H9 (cell line): Measurements from ENCODE around the gene IFNK. TPM values are rescaled to one million over a fixed set of nuclear protein-coding genes. Genes with fewer than 3 reads are reported as not detected.

Source experiments
- DNase-seq: peaks from one replicate; pipeline ENCODE4 v3.0.0-alpha.2; 2017
- H2AFZ ChIP-seq: one replicate; pipeline ENCODE4 v1.6.1; 2013; ENCODE audit warnings: mild to moderate bottlenecking, low read length, control low read depth, moderate library complexity
- H2AK5ac ChIP-seq: 2 replicates; pipeline ENCODE4 v1.6.1; 2013; ENCODE audit warnings: low read length, control low read depth, mixed read lengths; ENCODE audit not compliant: insufficient read length
- H2BK120ac ChIP-seq: one replicate; pipeline ENCODE4 v1.6.1; 2013; ENCODE audit warnings: low read depth, mild to moderate bottlenecking, low read length, control low read depth, inconsistent platforms; ENCODE audit not compliant: poor library complexity, severe bottlenecking
- H2BK12ac ChIP-seq: 2 replicates; pipeline ENCODE4 v1.6.1; 2013; ENCODE audit warnings: low read length, control low read depth, mixed read lengths, low read depth; ENCODE audit not compliant: insufficient read length
- H2BK15ac ChIP-seq: 2 replicates; pipeline ENCODE4 v1.6.1; 2013; ENCODE audit warnings: low read depth, low read length, control low read depth
- H2BK20ac ChIP-seq: one replicate; pipeline ENCODE4 v1.6.1; 2013; ENCODE audit warnings: low read depth, mild to moderate bottlenecking, low read length, control low read depth, inconsistent platforms; ENCODE audit not compliant: poor library complexity, severe bottlenecking
- H2BK5ac ChIP-seq: 2 replicates; pipeline ENCODE4 v1.6.1; 2013; ENCODE audit warnings: low read length, control low read depth, mixed read lengths; ENCODE audit not compliant: insufficient read length
- H3K14ac ChIP-seq: 2 replicates; pipeline ENCODE4 v1.6.1; 2013; ENCODE audit warnings: low read length, control low read depth; ENCODE audit not compliant: insufficient read depth
- H3K18ac ChIP-seq: 2 replicates; pipeline ENCODE4 v1.6.1; 2013; ENCODE audit warnings: low read depth, mild to moderate bottlenecking, mixed read lengths, low read length, control low read depth; ENCODE audit not compliant: insufficient read length
- H3K23ac ChIP-seq: 2 replicates; pipeline ENCODE4 v1.6.1; 2013; ENCODE audit warnings: low read length, control low read depth, mixed read lengths, low read depth; ENCODE audit not compliant: insufficient read length
- H3K23me2 ChIP-seq: 2 replicates; pipeline ENCODE4 v1.6.1; 2013; ENCODE audit warnings: low read depth, mild to moderate bottlenecking, mixed read lengths, low read length, control low read depth; ENCODE audit not compliant: insufficient read length, poor library complexity, severe bottlenecking
- H3K27ac ChIP-seq: 2 replicates; pipeline ENCODE4 v1.5.1; 2013; ENCODE audit warnings: low read length, control low read depth, mixed read lengths, low read depth; ENCODE audit not compliant: insufficient read length
- H3K27me3 ChIP-seq: 2 replicates; pipeline ENCODE4 v1.6.1; 2013; ENCODE audit warnings: low read length, control low read depth, inconsistent platforms; ENCODE audit not compliant: insufficient read depth
- H3K4ac ChIP-seq: 2 replicates; pipeline ENCODE4 v1.6.1; 2013; ENCODE audit warnings: low read depth, mild to moderate bottlenecking, control low read depth, inconsistent platforms, low read length, moderate library complexity
- H3K4me1 ChIP-seq: 2 replicates; pipeline ENCODE4 v1.6.1; 2013; ENCODE audit warnings: low read length, control low read depth, inconsistent platforms; ENCODE audit not compliant: insufficient read depth
- H3K4me2 ChIP-seq: 2 replicates; pipeline ENCODE4 v1.6.1; 2013; ENCODE audit warnings: low read length, control low read depth, mixed read lengths; ENCODE audit not compliant: insufficient read length, insufficient read depth
- H3K56ac ChIP-seq: 2 replicates; pipeline ENCODE4 v1.6.1; 2013; ENCODE audit warnings: low read depth, mild to moderate bottlenecking, mixed read lengths, low read length, control low read depth; ENCODE audit not compliant: insufficient read length
- H3K79me1 ChIP-seq: 2 replicates; pipeline ENCODE4 v1.6.1; 2013; ENCODE audit warnings: low read depth, mild to moderate bottlenecking, moderate library complexity, low read length, control low read depth, inconsistent platforms; ENCODE audit not compliant: insufficient read depth, poor library complexity, severe bottlenecking
- H3K79me2 ChIP-seq: 2 replicates; pipeline ENCODE4 v1.6.1; 2013; ENCODE audit warnings: low read length, control low read depth, inconsistent platforms; ENCODE audit not compliant: insufficient read depth
- H3K9ac ChIP-seq: 2 replicates; pipeline ENCODE4 v1.6.1; 2013; ENCODE audit warnings: low read length, control low read depth, mixed read lengths; ENCODE audit not compliant: insufficient read length; ENCODE audit errors: extremely low read depth
- H3K9me3 ChIP-seq: one replicate; pipeline ENCODE4 v1.6.1; 2013; ENCODE audit warnings: low read depth, low read length, inconsistent platforms; ENCODE audit not compliant: control insufficient read depth
- H3T11ph ChIP-seq: one replicate; pipeline ENCODE4 v1.6.1; 2013; ENCODE audit warnings: mild to moderate bottlenecking, low read length, control low read depth, inconsistent platforms
- H4K20me1 ChIP-seq: one replicate; pipeline ENCODE4 v1.6.1; 2013; ENCODE audit not compliant: control insufficient read depth, insufficient read length, insufficient read depth
- H4K5ac ChIP-seq: 2 replicates; pipeline ENCODE4 v1.6.1; 2013; ENCODE audit warnings: low read depth, mild to moderate bottlenecking, mixed read lengths, low read length, control low read depth; ENCODE audit not compliant: insufficient read length
- H4K8ac ChIP-seq: replicated peaks from 2 replicates; pipeline ENCODE4 v1.6.1; 2013; ENCODE audit warnings: low read length, control low read depth, mixed read lengths, low read depth; ENCODE audit not compliant: insufficient read length
- H4K91ac ChIP-seq: 2 replicates; pipeline ENCODE4 v1.6.1; 2013; ENCODE audit warnings: low read depth, mild to moderate bottlenecking, moderate library complexity, mixed read lengths, low read length, control low read depth; ENCODE audit not compliant: insufficient read length
- H3K27ac Mint-ChIP-seq, 3 experiments: 2 replicates in 2 of 3; 3 replicates in 1 of 3; pipeline ENCODE4 v1.8.0; 2020 to 2021; ENCODE audit warnings: mixed read lengths in 3 of 3, mild to moderate bottlenecking in 1 of 3, moderate library complexity in 1 of 3
- H3K27me3 Mint-ChIP-seq: 2 replicates; pipeline ENCODE4 v1.8.0; 2021; ENCODE audit warnings: low read depth, mild to moderate bottlenecking, moderate library complexity, mixed read lengths
- H3K36me3 Mint-ChIP-seq, 3 experiments: 2 replicates in 2 of 3; 3 replicates in 1 of 3; pipeline ENCODE4 v1.8.0; 2020 to 2021; ENCODE audit warnings: low read depth in 3 of 3, mixed read lengths in 3 of 3; ENCODE audit not compliant: insufficient read depth in 1 of 3
- H3K4me1 Mint-ChIP-seq, 2 experiments: 2 replicates each; pipeline ENCODE4 v1.8.0; 2020; ENCODE audit warnings: mixed read lengths in 2 of 2
- H3K4me3 Mint-ChIP-seq, 2 experiments: 2 replicates in 1 of 2; 3 replicates in 1 of 2; pipeline ENCODE4 v1.8.0; 2020 to 2021; ENCODE audit warnings: mild to moderate bottlenecking in 2 of 2, mixed read lengths in 2 of 2, moderate library complexity in 1 of 2
- H3K9me3 Mint-ChIP-seq, 2 experiments: 2 replicates in 1 of 2; 3 replicates in 1 of 2; pipeline ENCODE4 v1.8.0; 2020; ENCODE audit warnings: mild to moderate bottlenecking in 2 of 2, mixed read lengths in 2 of 2, moderate library complexity in 1 of 2
- CTCF ChIP-seq: fragments of 200-600 bp; sonication (generic); conservative IDR thresholded peaks from 3 replicates; pipeline ENCODE4 v1.8.0; 2021; ENCODE audit warnings: antibody characterized with exemption, mild to moderate bottlenecking
- WGBS: extraction: QIAGEN DNeasy Blood & Tissue Kit; methylation state at CpG from one replicate; pipeline ENCODE4 v1.1.7; 2013; ENCODE audit warnings: missing lambda C conversion rate, low lambda C conversion rate, mixed read lengths; ENCODE audit not compliant: insufficient read length; ENCODE audit errors: extremely low coverage; 5-methylcytosine and 5-hydroxymethylcytosine counted together
- total RNA-seq: library from RNA; stranded (reverse); gene quantifications from 2 replicates; pipeline ENCODE4 v1.2.1, GENCODE V29; 2021

The IFNK gene
- total RNA-seq, 1 experiment from 2014 or later = not detected

DNA sequence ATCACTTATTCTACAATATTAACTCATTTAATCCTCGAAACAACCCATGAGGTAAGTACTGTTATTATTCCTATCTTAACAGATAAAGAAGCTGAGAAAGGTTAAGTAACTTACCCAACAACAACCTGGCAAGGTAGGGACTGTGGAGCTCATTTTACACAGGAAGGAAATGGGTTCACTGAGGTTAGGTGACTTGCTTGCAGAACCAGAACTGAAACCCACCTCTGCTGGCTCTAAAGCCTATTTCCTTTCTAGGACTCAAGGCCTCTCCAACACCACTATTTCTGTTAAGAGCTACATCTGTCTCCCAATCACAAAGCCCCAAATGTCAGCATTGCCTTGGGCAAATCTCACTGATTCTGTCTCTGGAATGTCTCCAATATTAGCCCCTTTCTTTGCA lies 38.9 kb upstream of the IFNK start:
- peaks cover 0 to 2% of the 10 kb centered on the region in 2 experiments; a peak in 3 of 5 replicates for H3K9me3 Mint-ChIP-seq
- no peak overlapping the region for H2BK12ac ChIP-seq
- H2BK20ac ChIP-seq = no peak overlapping the region
- no peak overlapping the region for H3K4me2 ChIP-seq
- H3T11ph ChIP-seq = no peak overlapping the region
- no peaks in the 10 kb centered on the region for H3K9me3 ChIP-seq
- H4K5ac ChIP-seq = no peak overlapping the region
- H3K27me3 Mint-ChIP-seq = no peaks in the 10 kb centered on the region
- H3K14ac ChIP-seq = no peak overlapping the region
- no peak overlapping the region for H2BK15ac ChIP-seq
- H3K4me1 ChIP-seq = peaks cover 11% of the 10 kb centered on the region; the same call in 1 of the 2 replicates
- H3K18ac ChIP-seq = no peak overlapping the region
- DNase-seq = no peak
- H3K27ac Mint-ChIP-seq = no peak overlapping the region
- peaks cover 7% of the 10 kb centered on the region for H3K79me1 ChIP-seq
- H2AFZ ChIP-seq = no peak overlapping the region
- H2AK5ac ChIP-seq = no peak overlapping the region
- H3K4me1 Mint-ChIP-seq = peaks cover 26 to 38% of the 10 kb centered on the region in 2 experiments
- H2BK120ac ChIP-seq = no peak overlapping the region
- H3K56ac ChIP-seq = no peak overlapping the region
- no peak overlapping the region for H4K91ac ChIP-seq
- TF ChIP-seq CTCF = no peak
- no peak overlapping the region for H3K9ac ChIP-seq
- WGBS = no CpG with 5 or more reads among the region's 1 CpG
- no peak overlapping the region for H3K4ac ChIP-seq
- H3K4me3 Mint-ChIP-seq = no peak overlapping the region
- H3K23ac ChIP-seq = no peak overlapping the region
- no peak overlapping the region for H2BK5ac ChIP-seq
- no peaks in the 10 kb centered on the region for H3K79me2 ChIP-seq
- peaks cover 3 to 17% (median 10%) of the 10 kb centered on the region in 3 experiments; a peak in 6 of 7 replicates for H3K36me3 Mint-ChIP-seq
- no peak overlapping the region for H4K8ac ChIP-seq
- no peaks in the 10 kb centered on the region for H4K20me1 ChIP-seq
- no peaks in the 10 kb centered on the region for H3K23me2 ChIP-seq
- H3K27ac ChIP-seq = no peak overlapping the region
- H3K27me3 ChIP-seq = no peaks in the 10 kb centered on the region
